IMR-90 (cell line): ENCODE data around the gene TRAPPC14. TPM values are rescaled to one million over a fixed set of nuclear protein-coding genes. Genes with fewer than 3 reads are reported as not detected.
"Not testable (repeated sequence)": the region's sequence is repeated elsewhere in the genome, so short reads cannot be mapped to it uniquely, and the experiment has no call there.

Experiments
- ATAC-seq: fragments of 200-7000 bp; cut with Tn5 transposase; 2 replicates; pipeline ENCODE4 v1.9.1; 2020; ENCODE audit warnings: low read depth, mild to moderate bottlenecking, moderate library complexity
- BruUV-seq: library from RNA; stranded (reverse); fragments of 400-500 nt; replicated peaks from 2 replicates; lab custom pipeline; 2021; lab: Mats Ljungman, UMichigan
- CTCF ChIA-PET: fragments of 300-600 bp; formaldehyde crosslinking; extraction: SDS; loops from one replicate; lab custom pipeline; 2021; ENCODE audit warnings: antibody characterized with exemption; lab: Yijun Ruan, JAX
- POLR2A ChIA-PET: fragments of 300-600 bp; sonication (Branson Sonifier 250); formaldehyde crosslinking; loops from one replicate; lab custom pipeline; 2022; ENCODE audit warnings: antibody characterized with exemption; ENCODE audit not compliant: unreplicated experiment; lab: Charles Lee
- DNase-seq: peaks from one replicate; pipeline ENCODE4 v3.0.0; 2013
- H2AFZ ChIP-seq: replicated peaks from 2 replicates; pipeline ENCODE3; 2013; ENCODE audit warnings: low read length, mild to moderate bottlenecking; ENCODE audit not compliant: poor library complexity
- H2AK5ac ChIP-seq: 2 replicates; pipeline ENCODE4 v1.6.1; 2013; ENCODE audit warnings: low read depth, low read length, inconsistent platforms
- H2AK9ac ChIP-seq: replicated peaks from 2 replicates; pipeline ENCODE3; 2013; ENCODE audit warnings: mild to moderate bottlenecking, low read depth, low read length, moderate library complexity; ENCODE audit not compliant: poor library complexity
- H2BK120ac ChIP-seq: 2 replicates; pipeline ENCODE4 v1.6.1; 2013; ENCODE audit warnings: low read depth, low read length, inconsistent platforms
- H2BK15ac ChIP-seq: 3 replicates; pipeline ENCODE4 v1.6.1; 2013; ENCODE audit warnings: low read depth, low read length, inconsistent platforms
- H2BK20ac ChIP-seq: 2 replicates; pipeline ENCODE4 v1.6.1; 2013; ENCODE audit warnings: low read depth, mild to moderate bottlenecking, inconsistent platforms, low read length, moderate library complexity
- H2BK5ac ChIP-seq: 2 replicates; pipeline ENCODE4 v1.6.1; 2013; ENCODE audit warnings: mild to moderate bottlenecking, low read depth, low read length, inconsistent platforms; ENCODE audit not compliant: poor library complexity, severe bottlenecking
- H3K14ac ChIP-seq: replicated peaks from 2 replicates; pipeline ENCODE4 v1.6.1; 2013; ENCODE audit warnings: low read depth, low read length, inconsistent platforms
- H3K18ac ChIP-seq: 2 replicates; pipeline ENCODE4 v1.6.1; 2013; ENCODE audit warnings: low read depth, low read length, control low read depth
- H3K23ac ChIP-seq: 2 replicates; pipeline ENCODE4 v1.6.1; 2013; ENCODE audit warnings: low read depth, low read length, inconsistent platforms
- H3K27ac ChIP-seq: 2 replicates; pipeline ENCODE4 v1.5.1; 2013; ENCODE audit warnings: mild to moderate bottlenecking, control low read depth, low read length; ENCODE audit not compliant: insufficient read depth
- H3K27me3 ChIP-seq: 2 replicates; pipeline ENCODE4 v1.6.1; 2013; ENCODE audit warnings: low read length; ENCODE audit not compliant: control insufficient read depth, insufficient read depth
- H3K36me3 ChIP-seq: 2 replicates; pipeline ENCODE4 v1.6.1; 2013; ENCODE audit warnings: low read length, mixed read lengths; ENCODE audit not compliant: control insufficient read depth, insufficient read depth
- H3K4ac ChIP-seq: 2 replicates; pipeline ENCODE4 v1.6.1; 2013; ENCODE audit warnings: low read depth, low read length, inconsistent platforms
- H3K4me1 ChIP-seq: 2 replicates; pipeline ENCODE4 v1.6.1; 2013; ENCODE audit warnings: low read length, mixed read lengths; ENCODE audit not compliant: control insufficient read depth, insufficient read depth
- H3K4me2 ChIP-seq: 2 replicates; pipeline ENCODE4 v1.6.1; 2013; ENCODE audit warnings: low read depth, mild to moderate bottlenecking, control low read depth, low read length, moderate library complexity
- H3K4me3 ChIP-seq: 2 replicates; pipeline ENCODE4 v1.5.1; 2013; ENCODE audit warnings: low read depth, mild to moderate bottlenecking, control low read depth, low read length, moderate library complexity; ENCODE audit not compliant: insufficient read depth
- H3K56ac ChIP-seq: 2 replicates; pipeline ENCODE4 v1.6.1; 2013; ENCODE audit warnings: low read length, inconsistent platforms; ENCODE audit not compliant: insufficient read depth; ENCODE audit errors: extremely low read depth
- H3K79me1 ChIP-seq, 2 experiments: 2 replicates each; pipeline ENCODE4 v1.6.1; 2013; ENCODE audit warnings: low read length in 2 of 2, inconsistent platforms in 1 of 2, low read depth in 1 of 2
- H3K9ac ChIP-seq: 2 replicates; pipeline ENCODE4 v1.6.1; 2013; ENCODE audit warnings: low read depth, low read length, control low read depth
- H3K9me1 ChIP-seq: 2 replicates; pipeline ENCODE4 v1.6.1; 2013; ENCODE audit warnings: low read length, inconsistent platforms; ENCODE audit not compliant: insufficient read depth
- H3K9me3 ChIP-seq: 2 replicates; pipeline ENCODE4 v1.6.1; 2013; ENCODE audit warnings: low read length; ENCODE audit not compliant: control insufficient read depth, insufficient read depth
- H4K20me1 ChIP-seq: 2 replicates; pipeline ENCODE4 v1.6.1; 2013; ENCODE audit warnings: low read length, inconsistent platforms; ENCODE audit not compliant: insufficient read depth
- H4K5ac ChIP-seq: 2 replicates; pipeline ENCODE4 v1.6.1; 2013; ENCODE audit warnings: mild to moderate bottlenecking, low read depth, low read length, control low read depth
- H4K8ac ChIP-seq, 2 experiments: 2 replicates each; pipeline ENCODE4 v1.6.1; 2013; ENCODE audit warnings: low read depth in 2 of 2, low read length in 2 of 2, control low read depth in 1 of 2, inconsistent platforms in 1 of 2
- H4K91ac ChIP-seq: 2 replicates; pipeline ENCODE4 v1.6.1; 2013; ENCODE audit warnings: low read depth, low read length, inconsistent platforms; ENCODE audit not compliant: insufficient read depth
- CEBPB ChIP-seq: IDR thresholded peaks from 2 replicates; pipeline ENCODE4 v1.6.1; 2012; ENCODE audit warnings: low read depth, low read length, improper control_type of control experiment
- WGBS, 2 experiments: methylation state at CpG; one replicate each; pipeline versions ENCODE4 v1.1.5 to v1.1.7; 2013; ENCODE audit warnings: missing lambda C conversion rate in 2 of 2; ENCODE audit not compliant: insufficient read length in 1 of 2; ENCODE audit errors: extremely low coverage in 2 of 2; 5-methylcytosine and 5-hydroxymethylcytosine counted together
- dilution Hi-C: fragments of 300-500 bp; cut with HindIII; formaldehyde crosslinking; loops from one replicate; pipeline ENCODE4 v1.14.3; 2018; ENCODE audit warnings: low sequenced_read_pairs; ENCODE audit not compliant: unreplicated experiment
- in situ Hi-C: fragments of 300-500 bp; cut with MboI; formaldehyde crosslinking; loops from 3 replicates; pipeline ENCODE4 v1.14.3; 2019; ENCODE audit warnings: low sequenced_read_pairs, inconsistent platforms, mixed read lengths
- intact Hi-C: fragments of 100-400 bp; cut with micrococcal nuclease; formaldehyde crosslinking; loops from 2 replicates; pipeline ENCODE4 v1.10.0; 2022
- polyA plus RNA-seq, 3 experiments: library from polyadenylated mRNA; depleted of rRNA; stranded (reverse); fragments of >200 nt; gene quantifications; 2 replicates each; pipeline ENCODE4 v1.2.3, GENCODE V29; 2012; ENCODE audit warnings: low replicate concordance in 1 of 3
- total RNA-seq: library from RNA; depleted of rRNA; stranded (reverse); fragments of >200 nt; gene quantifications from 2 replicates; pipeline ENCODE4 v1.2.3, GENCODE V29; 2012

Gene TRAPPC14
- total and polyA plus RNA-seq, 2 of the 4 experiments (the other 2 are of a cell fraction): 4.5 to 15.9 TPM

DNA sequence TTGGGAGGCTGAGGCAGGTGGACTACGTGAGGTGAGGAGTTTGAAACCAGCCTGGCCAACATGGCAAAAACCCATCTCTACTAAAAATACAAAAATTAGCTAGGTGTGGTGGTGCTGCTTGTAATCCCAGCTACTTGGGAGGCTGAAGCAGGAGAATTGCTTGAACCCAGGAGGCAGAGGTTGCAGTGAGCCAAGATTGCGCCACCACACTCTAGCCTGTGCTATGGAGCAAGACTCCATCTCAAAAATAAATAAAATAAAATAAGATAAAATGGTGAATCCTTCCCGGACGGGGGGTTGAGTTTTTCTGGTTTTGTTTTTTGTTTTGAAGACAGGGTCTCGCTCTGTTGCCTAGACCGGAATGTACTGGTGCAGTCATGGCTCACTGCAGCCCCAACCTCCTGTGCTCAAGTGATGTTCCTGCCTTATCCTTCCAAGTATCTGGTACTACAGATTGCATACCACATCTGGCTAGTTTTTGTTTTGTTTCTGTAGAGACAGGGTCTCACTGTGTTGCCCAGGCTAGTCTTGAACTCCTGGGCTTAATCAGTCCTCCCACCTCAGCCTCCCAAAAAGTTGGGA is 33.8 kb upstream of the TRAPPC14 start:
- POLR2A ChIA-PET, H3K79me1 ChIP-seq, CTCF ChIA-PET, H2AK5ac ChIP-seq, dilution Hi-C loops, H3K36me3 ChIP-seq, H4K91ac ChIP-seq, H3K14ac ChIP-seq, H4K5ac ChIP-seq, H2BK20ac ChIP-seq, BruUV-seq, H3K4me1 ChIP-seq, H2AFZ ChIP-seq, H3K9me1 ChIP-seq, H3K27me3 ChIP-seq, in situ Hi-C loops, H3K4me3 ChIP-seq, H3K9ac ChIP-seq, DNase-seq, H3K56ac ChIP-seq, H4K8ac ChIP-seq, intact Hi-C loops, H3K27ac ChIP-seq, H2AK9ac ChIP-seq, ATAC-seq, H3K23ac ChIP-seq, H3K4me2 ChIP-seq, H3K4ac ChIP-seq, H2BK5ac ChIP-seq, H4K20me1 ChIP-seq, H2BK15ac ChIP-seq, H3K18ac ChIP-seq, H3K9me3 ChIP-seq, H2BK120ac ChIP-seq: not testable (repeated sequence)
- 0 out of 2 replicates have a peak, but pooled peaks have one; percentile 14 for TF ChIP-seq CEBPB
- WGBS, 2 experiments: no CpG with 5 or more reads among the region's 6 CpGs
